ENCODE measurements around the gene CHCHD3. TPM values are rescaled to one million over a fixed set of nuclear protein-coding genes. Genes with fewer than 3 reads are reported as not detected.

Gene CHCHD3
- total and polyA plus RNA-seq, 9 of the 15 experiments (the other 6 are each of a cell fraction or from before 2014, with no cell fraction given), result 66.2 to 279 (median 204) TPM

DNA sequence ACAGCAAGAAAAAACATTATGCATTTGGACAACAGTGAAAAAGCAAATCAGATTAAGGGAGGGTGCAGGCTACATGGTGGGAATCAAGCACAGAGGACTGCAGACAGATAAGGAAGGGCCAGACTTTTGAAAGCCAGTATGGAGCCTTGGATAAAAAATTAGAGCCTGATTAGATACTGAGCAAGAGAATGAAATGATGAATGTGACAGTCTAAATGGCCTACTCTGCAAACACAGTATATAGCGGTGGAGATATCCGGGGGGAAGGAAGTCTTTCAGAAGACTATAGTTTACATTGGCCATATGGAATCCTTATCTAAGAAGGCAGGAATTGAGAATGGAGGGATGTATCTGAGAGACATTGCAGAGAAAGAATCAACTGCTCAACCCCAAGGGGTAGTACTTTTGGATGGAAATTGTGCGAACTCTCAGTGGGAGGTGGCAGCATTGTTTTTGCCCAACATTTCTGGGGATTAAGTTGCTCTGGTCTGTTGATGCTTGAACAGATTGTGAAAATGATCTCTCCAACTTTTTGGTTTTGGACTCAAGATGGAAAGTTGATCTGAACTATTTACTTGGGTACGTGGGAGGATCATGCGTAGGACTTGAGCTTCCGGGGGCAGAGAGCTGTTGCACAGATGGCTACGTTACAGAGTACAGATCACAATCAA, 39.4 kb upstream of the CHCHD3 start (continued):
- TF ChIP-seq, protein P1, sequence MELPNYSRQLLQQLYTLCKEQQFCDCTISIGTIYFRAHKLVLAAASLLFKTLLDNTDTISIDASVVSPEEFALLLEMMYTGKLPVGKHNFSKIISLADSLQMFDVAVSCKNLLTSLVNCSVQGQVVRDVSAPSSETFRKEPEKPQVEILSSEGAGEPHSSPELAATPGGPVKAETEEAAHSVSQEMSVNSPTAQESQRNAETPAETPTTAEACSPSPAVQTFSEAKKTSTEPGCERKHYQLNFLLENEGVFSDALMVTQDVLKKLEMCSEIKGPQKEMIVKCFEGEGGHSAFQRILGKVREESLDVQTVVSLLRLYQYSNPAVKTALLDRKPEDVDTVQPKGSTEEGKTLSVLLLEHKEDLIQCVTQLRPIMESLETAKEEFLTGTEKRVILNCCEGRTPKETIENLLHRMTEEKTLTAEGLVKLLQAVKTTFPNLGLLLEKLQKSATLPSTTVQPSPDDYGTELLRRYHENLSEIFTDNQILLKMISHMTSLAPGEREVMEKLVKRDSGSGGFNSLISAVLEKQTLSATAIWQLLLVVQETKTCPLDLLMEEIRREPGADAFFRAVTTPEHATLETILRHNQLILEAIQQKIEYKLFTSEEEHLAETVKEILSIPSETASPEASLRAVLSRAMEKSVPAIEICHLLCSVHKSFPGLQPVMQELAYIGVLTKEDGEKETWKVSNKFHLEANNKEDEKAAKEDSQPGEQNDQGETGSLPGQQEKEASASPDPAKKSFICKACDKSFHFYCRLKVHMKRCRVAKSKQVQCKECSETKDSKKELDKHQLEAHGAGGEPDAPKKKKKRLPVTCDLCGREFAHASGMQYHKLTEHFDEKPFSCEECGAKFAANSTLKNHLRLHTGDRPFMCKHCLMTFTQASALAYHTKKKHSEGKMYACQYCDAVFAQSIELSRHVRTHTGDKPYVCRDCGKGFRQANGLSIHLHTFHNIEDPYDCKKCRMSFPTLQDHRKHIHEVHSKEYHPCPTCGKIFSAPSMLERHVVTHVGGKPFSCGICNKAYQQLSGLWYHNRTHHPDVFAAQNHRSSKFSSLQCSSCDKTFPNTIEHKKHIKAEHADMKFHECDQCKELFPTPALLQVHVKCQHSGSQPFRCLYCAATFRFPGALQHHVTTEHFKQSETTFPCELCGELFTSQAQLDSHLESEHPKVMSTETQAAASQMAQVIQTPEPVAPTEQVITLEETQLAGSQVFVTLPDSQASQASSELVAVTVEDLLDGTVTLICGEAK (IDR thresholded peaks at IDR 0.05), result no peak
- TF ChIP-seq, protein P1 (CRISPR knock-in tag; IDR thresholded peaks at IDR 0.05), result no peak
- TF ChIP-seq MAZ (CRISPR knock-in tag; conservative IDR thresholded peaks at IDR 0.05 in 1 of 2, IDR thresholded peaks at IDR 0.05 in 1 of 2) (no peak; a peak in 1 of 4 replicates), HDAC3 (IDR thresholded peaks at IDR 0.05; ENCODE audit: borderline replicate concordance, partially characterized antibody) (no peak), FUS (optimal IDR thresholded peaks at IDR 0.05; ENCODE audit: low read depth, low read length) (no peak), ETV5 (CRISPR knock-in tag; IDR thresholded peaks at IDR 0.05; ENCODE audit: low read depth) (peak; percentile 51; the same call in 1 of the 2 replicates), MEIS2 (IDR thresholded peaks at IDR 0.05; ENCODE audit: partially characterized antibody) (peak; percentile 88), U2AF2 (optimal IDR thresholded peaks at IDR 0.05; ENCODE audit: low read depth, low read length) (no peak), ZNF507 (tag; conservative IDR thresholded peaks at IDR 0.05) (no peak), ZEB2 (IDR thresholded peaks at IDR 0.05) (0 out of 2 replicates have a peak, but pooled peaks have one; percentile 26), ZNF143 (CRISPR knock-in tag; IDR thresholded peaks at IDR 0.05) (no peak), ZNF75A (CRISPR knock-in tag; IDR thresholded peaks at IDR 0.05) (no peak), ZNF561 (CRISPR knock-in tag; conservative IDR thresholded peaks at IDR 0.05) (no peak), NELFE (IDR thresholded peaks at IDR 0.05; ENCODE audit: insufficient read depth, insufficient read length) (no peak)
- TF ChIP-seq, protein P2, sequence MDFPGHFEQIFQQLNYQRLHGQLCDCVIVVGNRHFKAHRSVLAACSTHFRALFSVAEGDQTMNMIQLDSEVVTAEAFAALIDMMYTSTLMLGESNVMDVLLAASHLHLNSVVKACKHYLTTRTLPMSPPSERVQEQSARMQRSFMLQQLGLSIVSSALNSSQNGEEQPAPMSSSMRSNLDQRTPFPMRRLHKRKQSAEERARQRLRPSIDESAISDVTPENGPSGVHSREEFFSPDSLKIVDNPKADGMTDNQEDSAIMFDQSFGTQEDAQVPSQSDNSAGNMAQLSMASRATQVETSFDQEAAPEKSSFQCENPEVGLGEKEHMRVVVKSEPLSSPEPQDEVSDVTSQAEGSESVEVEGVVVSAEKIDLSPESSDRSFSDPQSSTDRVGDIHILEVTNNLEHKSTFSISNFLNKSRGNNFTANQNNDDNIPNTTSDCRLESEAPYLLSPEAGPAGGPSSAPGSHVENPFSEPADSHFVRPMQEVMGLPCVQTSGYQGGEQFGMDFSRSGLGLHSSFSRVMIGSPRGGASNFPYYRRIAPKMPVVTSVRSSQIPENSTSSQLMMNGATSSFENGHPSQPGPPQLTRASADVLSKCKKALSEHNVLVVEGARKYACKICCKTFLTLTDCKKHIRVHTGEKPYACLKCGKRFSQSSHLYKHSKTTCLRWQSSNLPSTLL (IDR thresholded peaks at IDR 0.05), result no peak
- TF ChIP-seq, protein P3, sequence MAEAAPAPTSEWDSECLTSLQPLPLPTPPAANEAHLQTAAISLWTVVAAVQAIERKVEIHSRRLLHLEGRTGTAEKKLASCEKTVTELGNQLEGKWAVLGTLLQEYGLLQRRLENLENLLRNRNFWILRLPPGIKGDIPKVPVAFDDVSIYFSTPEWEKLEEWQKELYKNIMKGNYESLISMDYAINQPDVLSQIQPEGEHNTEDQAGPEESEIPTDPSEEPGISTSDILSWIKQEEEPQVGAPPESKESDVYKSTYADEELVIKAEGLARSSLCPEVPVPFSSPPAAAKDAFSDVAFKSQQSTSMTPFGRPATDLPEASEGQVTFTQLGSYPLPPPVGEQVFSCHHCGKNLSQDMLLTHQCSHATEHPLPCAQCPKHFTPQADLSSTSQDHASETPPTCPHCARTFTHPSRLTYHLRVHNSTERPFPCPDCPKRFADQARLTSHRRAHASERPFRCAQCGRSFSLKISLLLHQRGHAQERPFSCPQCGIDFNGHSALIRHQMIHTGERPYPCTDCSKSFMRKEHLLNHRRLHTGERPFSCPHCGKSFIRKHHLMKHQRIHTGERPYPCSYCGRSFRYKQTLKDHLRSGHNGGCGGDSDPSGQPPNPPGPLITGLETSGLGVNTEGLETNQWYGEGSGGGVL (CRISPR knock-in tag; IDR thresholded peaks at IDR 0.05), result no peak

All from K562 (cell line).